Stimulated activated CD4-positive, alpha-beta T cell treated with anti-CD3 and anti-CD28 coated beads, Interleukin-4, amount 100 ng/mL, for 1 hour (primary cell): ENCODE measurements around the gene GMDS.

Experiments
- DNase-seq: peaks from one replicate; pipeline ENCODE4 v3.0.0-alpha.2; 2020

Gene GMDS

GRCh38 chr6:1787894-1788293 lies 457.5 kb downstream of the GMDS start:
- no peak for DNase-seq

- no peak for DNase-seq
These were observed 458.7 kb downstream of the GMDS start for GRCh38 chr6:1786455-1787453.

DNA sequence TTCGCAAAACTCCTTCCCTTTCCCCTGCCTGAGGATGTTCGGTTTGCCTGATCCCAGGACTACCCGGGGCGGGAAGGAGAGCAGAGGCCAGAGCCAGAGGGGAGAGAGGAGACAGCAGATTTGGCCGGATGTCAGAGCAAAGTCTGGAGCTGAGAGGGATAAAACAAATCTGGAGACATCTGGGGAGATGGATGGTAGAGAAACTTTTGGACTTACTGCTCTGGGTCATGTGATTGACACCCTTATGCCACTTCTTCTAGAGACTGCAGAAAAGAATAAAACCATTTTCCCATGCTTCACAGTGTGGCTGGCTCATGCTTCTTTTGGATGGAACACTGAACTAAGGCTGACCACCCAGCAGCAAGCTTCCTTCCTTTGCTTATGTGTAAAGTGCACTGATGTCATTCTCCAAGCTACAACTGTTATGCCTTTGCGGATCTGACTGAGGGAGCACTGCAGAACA lies 461.0 kb downstream of the GMDS start:
- no peak for DNase-seq

DNA sequence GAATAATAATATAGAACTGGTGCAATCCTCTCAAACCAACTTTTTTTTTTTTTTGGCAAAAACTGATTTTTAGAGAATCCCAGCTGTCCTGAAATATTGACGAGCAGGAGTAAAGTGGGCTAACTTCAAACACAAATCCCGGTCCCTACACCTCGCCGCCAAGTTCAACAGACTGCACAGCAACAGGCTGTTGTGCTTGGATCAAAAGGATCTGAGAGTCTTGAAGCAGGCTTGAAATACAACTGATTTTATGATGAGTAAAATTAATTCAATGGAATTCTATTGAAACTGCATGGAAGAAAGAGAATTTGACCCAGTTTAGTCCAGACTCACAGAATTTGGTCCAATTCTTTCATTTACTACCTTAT lies 463.6 kb downstream of the GMDS start:
- no peak for DNase-seq

DNA sequence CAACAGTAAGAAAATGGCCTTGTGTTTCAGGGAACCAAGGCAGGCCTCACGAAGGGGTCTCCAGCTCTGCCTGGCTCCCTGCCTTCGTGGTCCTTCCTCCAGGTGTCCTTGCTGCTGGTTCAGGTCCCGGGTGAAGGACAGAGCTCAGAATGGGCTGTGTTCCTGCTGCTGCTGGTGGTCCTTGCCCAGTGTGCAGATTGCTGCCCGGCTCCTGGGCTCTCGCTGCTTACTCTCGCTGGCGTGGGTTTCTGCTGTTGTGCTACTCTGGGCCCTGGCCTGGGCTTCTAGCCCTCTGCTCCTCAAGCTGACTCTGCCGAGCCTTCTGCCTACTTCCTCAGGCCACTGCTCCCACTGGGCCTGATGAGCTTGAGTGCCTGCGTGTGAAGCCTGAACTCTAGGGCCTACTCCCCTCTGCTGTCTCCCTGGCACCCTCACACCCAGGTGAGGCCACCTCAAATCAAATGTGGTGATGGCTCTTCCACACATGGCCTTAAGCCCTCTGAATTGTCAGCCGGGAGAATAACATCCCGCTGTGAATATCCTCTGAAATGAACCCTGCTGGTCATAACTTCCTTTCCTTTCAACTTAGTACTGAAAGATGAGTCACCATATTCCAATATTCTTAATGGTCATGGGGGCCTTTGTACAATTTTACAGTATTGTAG lies 464.1 kb downstream of the GMDS start:
- no peak for DNase-seq

DNA sequence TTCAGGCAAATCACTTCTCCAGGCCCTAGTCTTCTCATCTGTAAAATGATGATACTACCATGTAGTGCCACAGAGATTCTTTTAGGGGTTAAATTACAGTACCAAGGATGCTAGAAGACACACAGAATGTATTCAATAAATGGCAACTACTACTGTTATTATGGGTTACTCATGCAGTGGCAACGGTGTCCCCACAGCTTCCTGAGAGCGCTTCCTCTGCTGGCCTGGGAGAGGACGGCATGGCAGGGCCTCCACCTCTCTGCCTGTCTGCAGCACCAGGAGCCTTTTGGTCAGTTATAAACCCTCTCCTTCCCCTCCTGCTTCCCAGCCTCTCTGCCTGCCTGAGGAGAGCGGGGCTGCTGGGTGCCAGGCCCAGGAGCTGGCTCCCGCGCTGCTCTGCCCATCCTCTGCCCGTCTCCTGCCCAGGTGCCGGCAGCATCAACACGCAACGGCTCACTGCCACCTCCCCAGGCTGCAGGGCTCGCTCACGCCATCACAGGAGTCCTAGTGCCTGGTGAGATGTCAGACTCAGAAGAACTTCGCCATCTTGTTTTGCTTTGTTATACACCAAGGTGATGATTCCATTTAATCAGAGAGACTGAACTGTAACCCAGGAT lies 465.0 kb downstream of the GMDS start:
- no peak for DNase-seq

GRCh38 chr6:1778686-1779235 lies 466.6 kb downstream of the GMDS start:
- no peak for DNase-seq

DNA sequence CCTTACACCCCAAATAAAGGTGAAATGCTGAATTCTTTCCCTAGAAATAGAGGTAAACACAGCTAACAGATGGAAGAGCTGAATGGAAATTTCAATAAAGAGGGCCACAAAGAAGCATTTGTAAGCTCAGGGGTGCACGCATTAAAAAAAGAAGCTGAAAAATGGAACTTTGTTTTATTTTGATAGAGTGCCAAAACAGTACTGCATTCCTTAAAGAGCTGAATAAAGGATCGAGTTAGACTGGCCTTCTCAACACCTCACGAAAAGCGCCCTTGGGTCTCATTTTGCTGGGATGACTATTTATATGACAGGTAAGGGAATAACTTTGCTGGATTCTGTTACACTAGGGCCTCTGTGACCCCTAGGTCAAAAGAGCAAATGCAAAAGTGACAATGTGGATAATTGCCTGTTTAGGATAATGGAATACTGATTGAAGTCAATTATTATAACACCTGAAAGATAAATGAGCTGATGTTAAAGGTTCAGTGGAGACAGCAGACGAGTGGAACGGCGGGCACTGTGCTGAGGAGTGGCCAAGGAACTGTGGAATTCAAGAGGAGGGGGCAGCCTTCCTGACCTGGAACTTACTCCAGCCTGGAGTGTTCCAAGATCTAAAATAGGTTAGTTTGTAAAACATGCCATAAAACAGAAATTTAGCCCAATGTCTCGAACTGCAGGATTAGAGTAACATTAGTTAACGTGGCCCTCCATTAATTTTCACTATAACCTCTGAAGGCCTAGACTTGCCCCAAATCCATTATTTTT lies 467.3 kb downstream of the GMDS start:
- DNase-seq = no peak

DNA sequence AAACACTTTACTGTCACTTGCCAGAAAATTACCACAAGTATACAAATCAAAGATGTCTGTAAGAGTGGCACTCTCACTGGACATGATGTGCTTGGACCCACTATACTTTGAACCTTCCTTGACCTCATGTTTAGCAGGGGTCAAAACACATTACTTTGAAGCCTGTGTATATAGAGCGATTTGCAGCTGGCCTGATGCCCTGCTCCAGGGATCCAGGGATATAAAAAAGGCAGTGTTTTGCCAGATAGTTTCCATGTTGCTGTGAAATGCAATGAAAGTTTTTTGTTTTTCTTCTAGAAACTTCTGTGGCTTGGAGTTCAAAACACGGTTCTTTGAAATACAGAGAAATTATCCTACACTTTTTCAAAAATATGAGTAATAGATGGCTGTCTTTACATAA lies 470.0 kb downstream of the GMDS start:
- no peak for DNase-seq

DNA sequence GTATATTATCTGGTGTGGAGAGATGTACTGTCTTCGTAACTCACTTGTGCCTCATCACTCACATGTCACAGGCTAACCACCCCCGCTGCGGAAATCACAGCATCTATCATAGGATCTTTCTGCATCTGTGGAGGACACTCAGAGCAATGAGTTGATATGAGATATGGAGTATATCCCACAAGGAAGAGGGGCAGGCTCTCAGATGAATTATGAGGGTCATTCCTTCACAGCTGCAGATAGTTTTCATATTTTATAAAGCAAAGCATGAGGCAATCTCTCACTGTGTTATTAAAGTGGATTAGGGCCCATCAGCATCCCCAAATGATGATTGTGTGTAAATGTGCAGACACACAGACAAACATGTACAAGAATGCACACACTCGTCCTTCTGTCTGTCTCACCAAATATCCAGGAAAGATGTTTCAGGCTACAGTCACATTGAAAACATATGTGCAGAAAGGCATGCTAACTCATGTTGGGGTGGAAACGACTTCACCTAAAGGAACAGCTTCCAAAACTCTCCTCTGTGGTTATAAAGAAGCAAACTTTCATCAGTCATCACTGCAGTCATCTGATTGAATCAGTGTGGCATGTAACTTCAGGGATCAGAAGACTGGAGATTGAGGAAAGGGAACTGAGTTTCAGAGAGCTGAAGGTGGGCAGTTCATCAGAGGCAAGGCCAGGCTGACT lies 471.0 kb downstream of the GMDS start:
- no peak for DNase-seq

DNA sequence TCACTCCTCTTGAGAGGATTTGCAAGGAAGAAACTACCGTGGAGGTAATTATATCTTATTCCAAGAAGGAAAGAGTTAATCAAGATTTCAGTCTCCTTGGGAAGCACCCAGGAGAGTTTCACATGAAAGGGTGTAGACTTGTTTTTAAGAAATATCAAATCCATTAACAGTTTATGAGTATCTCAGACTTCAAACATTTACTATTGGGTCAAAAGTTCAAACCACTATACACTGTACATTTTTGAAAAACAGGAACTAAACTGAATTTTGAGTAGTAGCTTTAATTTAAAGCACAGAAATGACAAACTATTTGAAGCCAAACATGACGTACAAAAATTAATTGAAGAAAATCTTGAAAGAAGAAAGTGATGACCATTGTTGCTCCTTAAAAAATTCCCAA lies 471.7 kb downstream of the GMDS start:
- DNase-seq = no peak

DNA sequence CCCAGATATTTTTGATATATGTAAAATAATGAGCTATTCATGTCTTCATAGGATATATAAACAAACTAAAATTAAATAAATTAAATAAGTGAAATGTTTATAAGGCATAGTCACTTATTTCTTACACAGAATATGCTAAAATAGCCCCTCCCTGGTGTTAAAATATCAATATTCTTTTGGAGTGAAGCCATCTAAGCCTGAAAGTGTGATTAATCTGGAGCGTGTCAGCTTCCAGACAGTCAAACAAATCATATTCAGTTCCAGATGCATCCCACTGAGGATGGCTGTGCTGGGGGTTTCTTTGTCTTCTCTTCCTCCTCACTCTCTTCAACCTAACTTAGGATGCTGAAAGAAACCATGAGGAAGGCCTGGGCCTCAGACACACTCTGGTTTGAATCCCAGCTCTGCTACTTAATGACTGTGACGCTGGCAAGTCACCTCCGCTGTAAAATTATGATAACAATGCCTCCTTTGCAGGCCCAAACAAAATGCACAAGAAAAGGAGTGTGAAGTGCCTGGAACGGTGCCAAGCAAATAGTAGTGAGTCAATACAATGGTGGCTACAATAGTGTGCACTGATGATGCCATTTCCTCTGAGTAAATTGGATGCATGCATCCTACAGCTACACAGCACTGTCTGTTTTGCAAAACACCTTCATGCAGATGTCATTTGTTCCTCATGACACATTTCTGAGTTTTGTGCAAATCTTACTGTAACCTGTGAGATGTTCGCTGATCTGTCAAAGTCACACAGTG lies 474.3 kb downstream of the GMDS start:
- DNase-seq = peak; percentile 23

- no peak for DNase-seq
These were observed 475.0 kb downstream of the GMDS start for GRCh38 chr6:1770435-1770843.

DNA sequence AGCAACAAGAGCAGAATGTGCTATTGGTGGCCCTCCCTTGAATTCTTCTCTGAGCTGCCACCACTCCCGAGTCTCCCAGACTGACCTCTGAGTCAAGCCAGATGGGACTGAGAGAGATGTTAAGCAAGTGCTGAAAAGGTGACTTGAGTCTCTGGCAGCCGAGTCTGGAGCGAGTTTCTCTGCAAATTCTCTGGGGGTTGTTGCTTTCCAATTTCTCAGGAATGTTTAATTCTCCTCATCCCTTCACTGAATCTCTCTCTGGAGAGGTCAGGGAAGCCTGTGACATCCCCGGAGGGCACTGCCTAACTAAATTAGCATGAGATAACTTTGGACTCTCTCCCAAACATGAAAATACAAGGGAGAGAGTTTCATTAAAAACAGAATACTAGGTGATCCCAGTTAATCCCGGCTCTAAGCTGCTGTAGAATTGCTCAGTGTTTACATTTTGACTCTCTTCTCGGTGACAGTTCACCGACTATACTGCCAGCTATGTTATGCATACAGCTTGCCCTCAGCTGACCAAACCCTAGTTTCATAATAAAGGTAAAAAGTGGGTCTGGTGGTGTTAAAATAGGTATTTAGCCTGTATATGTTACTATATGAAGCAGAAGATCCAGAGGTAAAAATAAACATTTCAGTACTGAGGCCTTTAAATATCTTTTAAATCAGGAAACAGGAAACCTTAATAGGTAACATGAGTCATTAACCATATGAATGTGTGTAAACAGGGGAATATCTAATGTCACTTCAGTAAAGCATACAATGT lies 477.7 kb downstream of the GMDS start:
- DNase-seq = no peak

- no peak for DNase-seq
These were observed 478.8 kb downstream of the GMDS start for GRCh38 chr6:1766654-1767053.

- DNase-seq = no peak
These were observed 480.1 kb downstream of the GMDS start for GRCh38 chr6:1765160-1765903.

- no peak for DNase-seq
These were observed 480.9 kb downstream of the GMDS start for GRCh38 chr6:1764397-1764987.

DNA sequence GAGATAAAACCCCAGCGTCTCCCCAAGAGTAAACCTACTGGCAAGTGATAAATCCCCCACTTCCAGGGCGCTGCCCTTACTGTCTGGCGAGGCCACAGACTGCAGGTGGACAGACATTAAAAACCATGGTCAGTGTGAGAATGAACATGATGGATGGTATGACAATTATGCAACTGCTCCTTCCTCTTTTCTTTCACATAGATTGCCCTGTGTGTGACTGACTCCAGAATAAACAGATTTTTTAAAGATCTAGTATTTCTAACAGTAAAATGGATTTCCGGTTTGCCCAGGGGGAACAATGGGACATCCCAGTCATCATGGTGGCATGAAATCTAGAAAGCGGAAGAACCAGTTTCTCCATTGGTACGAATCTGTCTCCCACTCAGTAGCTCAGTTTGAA lies 482.0 kb downstream of the GMDS start:
- DNase-seq = no peak

- DNase-seq = no peak
These were observed 483.2 kb downstream of the GMDS start for GRCh38 chr6:1762203-1762602.
